Vagina (tissue), 2 donors: ENCODE results near the gene SF3B4. TPM values are rescaled to one million over a fixed set of nuclear protein-coding genes. Genes with fewer than 3 reads are reported as not detected.
"Not testable (repeated sequence)": the region's sequence is repeated elsewhere in the genome, so short reads cannot be mapped to it uniquely, and the experiment has no call there.

Experiments
- DNase-seq, 2 donors: peaks; one replicate each; pipeline ENCODE4 v3.0.0-alpha.2; 2017; ENCODE audit errors: extremely low spot score in 2 of 2
- H3K27ac ChIP-seq: fragments of 200-600 bp; sonication (generic); one replicate; pipeline ENCODE4 v1.5.1; 2019
- H3K27me3 ChIP-seq: fragments of 200-600 bp; sonication (generic); one replicate; pipeline ENCODE4 v1.5.1; 2019
- H3K36me3 ChIP-seq, 2 donors: fragments of 200-600 bp; sonication (generic); one replicate each; pipeline ENCODE4 v1.5.1; 2017 to 2019
- H3K4me1 ChIP-seq: fragments of 200-600 bp; sonication (generic); one replicate; pipeline ENCODE4 v1.5.1; 2019
- H3K4me3 ChIP-seq, 2 donors: fragments of 200-600 bp; sonication (generic); 1 replicate in 1 of 2; 2 replicates in 1 of 2; pipeline ENCODE4 v1.5.1; 2016 to 2019
- H3K9me3 ChIP-seq: fragments of 200-600 bp; sonication (generic); one replicate; pipeline ENCODE4 v1.5.1; 2019
- POLR2A ChIP-seq, 2 donors: fragments of 450-650 bp; IDR thresholded peaks; one replicate each; pipeline ENCODE4 v1.6.1; 2017; ENCODE audit warnings: antibody characterized with exemption in 2 of 2, mild to moderate bottlenecking in 2 of 2, moderate library complexity in 2 of 2
- POLR2AphosphoS5 ChIP-seq, 2 donors: sonication (generic); formaldehyde crosslinking; IDR thresholded peaks; one replicate each; pipeline ENCODE4 v1.9.0; 2017; ENCODE audit warnings: antibody characterized with exemption in 2 of 2, mild to moderate bottlenecking in 2 of 2, low read depth in 1 of 2; ENCODE audit not compliant: insufficient read depth in 1 of 2
- intact Hi-C: fragments of 100-400 bp; cut with DNase I; formaldehyde crosslinking; loops from one replicate; pipeline ENCODE4 v1.15.1; 2023
- total RNA-seq: library from RNA; depleted of rRNA; stranded (reverse); fragments of >200 nt; gene quantifications from one replicate; pipeline ENCODE4 v1.2.3, GENCODE V29; 2016
- TF ChIP-seq, protein P1 (sequence below), 3 experiments: fragments of 450-650 bp in 2 of 3; fragments of 200-600 bp in 1 of 3; sonication (generic) in 1 of 3; IDR thresholded peaks; one replicate each; pipeline ENCODE4 v1.5.1; 2017 to 2019; ENCODE audit warnings: antibody characterized with exemption in 3 of 3, mild to moderate bottlenecking in 2 of 3, moderate library complexity in 2 of 3

The SF3B4 gene
- total RNA-seq, 1 donor from 2014 or later = 21.6 TPM

DNA sequence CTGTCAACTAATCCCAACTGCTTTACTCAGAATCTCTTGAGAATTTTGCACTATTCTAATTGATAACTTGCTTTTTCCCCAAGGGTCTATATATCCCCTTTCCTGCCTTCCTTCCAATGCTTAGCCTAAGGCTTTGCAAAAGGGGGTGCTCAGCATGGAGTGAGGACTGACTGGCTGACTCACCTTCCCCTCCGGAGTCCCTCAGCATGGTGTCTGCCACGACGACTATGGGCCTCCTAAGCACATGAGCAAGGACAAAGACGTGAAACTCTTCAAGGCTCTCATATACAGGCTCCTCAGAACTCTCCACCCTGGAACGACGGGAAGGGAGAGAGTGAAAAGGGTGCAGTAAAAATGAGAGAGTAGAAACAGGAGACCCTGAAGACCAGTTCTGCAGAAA, 22.3 kb upstream of the SF3B4 start:
- H3K4me1 ChIP-seq = no peaks in the 10 kb centered on the region
- H3K27ac ChIP-seq = no peak overlapping the region
- no peaks in the 10 kb centered on the region for H3K27me3 ChIP-seq
- TF ChIP-seq POLR2A (IDR thresholded peaks at IDR 0.05) = no peak
- TF ChIP-seq POLR2AphosphoS5 (IDR thresholded peaks at IDR 0.05; ENCODE audit: insufficient read depth in 1 of 2, low read depth in 1 of 2) = no peak
- TF ChIP-seq, protein P1, sequence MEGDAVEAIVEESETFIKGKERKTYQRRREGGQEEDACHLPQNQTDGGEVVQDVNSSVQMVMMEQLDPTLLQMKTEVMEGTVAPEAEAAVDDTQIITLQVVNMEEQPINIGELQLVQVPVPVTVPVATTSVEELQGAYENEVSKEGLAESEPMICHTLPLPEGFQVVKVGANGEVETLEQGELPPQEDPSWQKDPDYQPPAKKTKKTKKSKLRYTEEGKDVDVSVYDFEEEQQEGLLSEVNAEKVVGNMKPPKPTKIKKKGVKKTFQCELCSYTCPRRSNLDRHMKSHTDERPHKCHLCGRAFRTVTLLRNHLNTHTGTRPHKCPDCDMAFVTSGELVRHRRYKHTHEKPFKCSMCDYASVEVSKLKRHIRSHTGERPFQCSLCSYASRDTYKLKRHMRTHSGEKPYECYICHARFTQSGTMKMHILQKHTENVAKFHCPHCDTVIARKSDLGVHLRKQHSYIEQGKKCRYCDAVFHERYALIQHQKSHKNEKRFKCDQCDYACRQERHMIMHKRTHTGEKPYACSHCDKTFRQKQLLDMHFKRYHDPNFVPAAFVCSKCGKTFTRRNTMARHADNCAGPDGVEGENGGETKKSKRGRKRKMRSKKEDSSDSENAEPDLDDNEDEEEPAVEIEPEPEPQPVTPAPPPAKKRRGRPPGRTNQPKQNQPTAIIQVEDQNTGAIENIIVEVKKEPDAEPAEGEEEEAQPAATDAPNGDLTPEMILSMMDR (IDR thresholded peaks at IDR 0.05) = no peak
- H3K36me3 ChIP-seq = peaks cover 0 to 38% of the 10 kb centered on the region in 2 donors
- intact Hi-C loops = no loop called here
- H3K9me3 ChIP-seq = no peaks in the 10 kb centered on the region
- no peak overlapping the region for H3K4me3 ChIP-seq
- DNase-seq = no peak

DNA sequence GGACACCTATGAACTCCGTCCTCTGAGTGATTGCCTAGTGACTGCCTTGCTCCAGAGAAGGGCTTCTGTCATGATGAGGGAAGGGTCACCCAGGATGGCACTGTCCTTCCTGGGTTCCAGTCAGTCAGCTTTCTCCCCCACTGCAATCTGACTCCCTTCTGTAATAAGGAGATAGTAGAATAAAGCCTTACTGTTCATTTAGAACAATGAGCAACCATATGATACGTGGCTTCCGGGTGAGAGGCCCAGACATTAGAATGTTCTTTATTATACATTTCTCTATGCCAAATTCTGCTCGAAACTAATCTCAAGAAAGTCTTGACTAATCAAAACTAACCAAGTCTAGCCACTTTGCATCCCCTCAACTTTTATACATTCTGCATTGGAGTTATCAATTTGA, 17.6 kb upstream of the SF3B4 start:
- no peak for DNase-seq
- Histone ChIP-seq H3K36me3 (peaks cover 0 to 46% of the 10 kb centered on the region in 2 donors), H3K4me3 (no peak overlapping the region), H3K27me3 (no peaks in the 10 kb centered on the region), H3K4me1 (peaks cover 5% of the 10 kb centered on the region), H3K9me3 (no peaks in the 10 kb centered on the region), H3K27ac (no peak overlapping the region)
- intact Hi-C loops = no loop called here
- TF ChIP-seq POLR2AphosphoS5 (IDR thresholded peaks at IDR 0.05; ENCODE audit: insufficient read depth in 1 of 2, low read depth in 1 of 2) (no peak), POLR2A (IDR thresholded peaks at IDR 0.05) (no peak)
- TF ChIP-seq, protein P1 (IDR thresholded peaks at IDR 0.05) = no peak

DNA sequence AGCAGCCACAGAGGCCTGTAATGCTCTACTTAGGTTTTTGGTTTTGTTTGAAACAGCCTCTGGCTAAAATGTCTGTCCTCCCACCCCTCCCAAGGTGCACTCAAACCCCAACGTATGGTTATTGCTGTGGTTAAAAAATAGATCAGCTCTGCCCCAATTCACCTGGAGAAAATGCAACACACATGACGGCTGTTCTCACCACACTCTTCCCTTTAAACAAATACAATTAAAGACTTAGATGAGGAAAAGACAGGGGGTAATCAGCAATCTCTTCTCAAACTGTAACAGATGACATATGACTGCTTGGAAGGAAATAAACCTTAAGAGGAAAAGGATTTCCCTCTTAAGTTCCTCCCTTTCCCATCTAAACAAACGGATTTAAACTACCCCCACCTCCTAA, 15.3 kb upstream of the SF3B4 start:
- no peaks in the 10 kb centered on the region for H3K27me3 ChIP-seq
- H3K36me3 ChIP-seq = peaks cover 0 to 36% of the 10 kb centered on the region in 2 donors
- peak overlapping the region; percentile 43 for H3K27ac ChIP-seq
- TF ChIP-seq POLR2A (IDR thresholded peaks at IDR 0.05) (no peak), POLR2AphosphoS5 (IDR thresholded peaks at IDR 0.05; ENCODE audit: insufficient read depth in 1 of 2, low read depth in 1 of 2) (no peak)
- TF ChIP-seq, protein P1 (IDR thresholded peaks at IDR 0.05) = no peak
- intact Hi-C loops = no loop called here
- DNase-seq = no peak
- H3K4me1 ChIP-seq = peaks cover 19% of the 10 kb centered on the region
- H3K9me3 ChIP-seq = no peaks in the 10 kb centered on the region
- H3K4me3 ChIP-seq = no peak overlapping the region

DNA sequence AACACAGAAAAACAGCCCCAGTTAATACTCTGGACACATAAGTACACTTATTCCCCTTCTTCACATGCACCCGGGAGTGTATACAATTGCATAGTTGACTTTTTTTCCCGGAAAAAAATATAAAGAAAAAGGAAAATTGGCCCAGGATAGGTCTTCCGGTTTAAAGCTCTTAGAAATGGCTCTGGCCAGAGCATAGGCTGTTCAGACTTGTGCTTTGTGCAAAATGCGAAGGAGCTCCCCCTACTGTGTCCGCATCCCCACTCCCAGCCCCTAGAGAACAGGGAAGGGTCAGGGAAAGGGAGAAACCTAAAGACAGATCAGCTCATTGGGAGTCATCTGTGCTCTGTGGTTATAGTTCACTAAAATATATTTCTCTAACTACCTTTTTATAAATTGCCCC, 14.6 kb upstream of the SF3B4 start:
- Histone ChIP-seq H3K4me3 (no peak overlapping the region), H3K4me1 (peaks cover 26% of the 10 kb centered on the region), H3K36me3 (peaks cover 0 to 31% of the 10 kb centered on the region in 2 donors), H3K27ac (peak overlapping the region; percentile 43), H3K9me3 (no peaks in the 10 kb centered on the region), H3K27me3 (no peaks in the 10 kb centered on the region)
- intact Hi-C loops = no loop called here
- TF ChIP-seq, protein P1 (IDR thresholded peaks at IDR 0.05) = no peak
- no peak for TF ChIP-seq POLR2AphosphoS5 (IDR thresholded peaks at IDR 0.05; ENCODE audit: insufficient read depth in 1 of 2, low read depth in 1 of 2)
- TF ChIP-seq POLR2A (IDR thresholded peaks at IDR 0.05) = no peak
- no peak for DNase-seq

DNA sequence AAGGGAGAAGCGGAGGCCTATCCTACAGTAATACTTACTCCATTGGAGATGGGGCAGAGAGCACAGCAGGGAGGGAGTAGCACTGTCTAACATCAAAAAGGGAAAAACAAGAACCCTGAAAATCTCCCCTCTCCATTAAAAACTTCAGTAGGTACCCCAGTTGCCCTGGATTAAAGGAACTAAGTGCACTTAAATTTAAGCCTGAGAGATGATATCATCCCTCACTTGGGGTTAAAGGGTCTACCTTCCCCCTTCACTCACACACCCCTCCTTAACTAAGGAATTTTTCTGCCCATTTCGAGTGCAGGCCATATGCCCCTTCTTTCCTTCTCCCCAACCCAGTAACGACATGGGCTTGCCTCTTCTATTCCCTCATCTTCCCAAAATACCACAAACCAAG, 12.8 kb upstream of the SF3B4 start:
- Histone ChIP-seq H3K9me3 (no peaks in the 10 kb centered on the region), H3K4me3 (no peak overlapping the region), H3K27me3 (no peaks in the 10 kb centered on the region), H3K36me3 (peaks cover 0 to 15% of the 10 kb centered on the region in 2 donors), H3K4me1 (peaks cover 39% of the 10 kb centered on the region), H3K27ac (peak overlapping the region; percentile 93)
- no peak for DNase-seq
- intact Hi-C loops = no loop called here
- TF ChIP-seq POLR2AphosphoS5 (IDR thresholded peaks at IDR 0.05; ENCODE audit: insufficient read depth in 1 of 2, low read depth in 1 of 2) (no peak), POLR2A (IDR thresholded peaks at IDR 0.05) (no peak)
- TF ChIP-seq, protein P1 (IDR thresholded peaks at IDR 0.05) = no peak

DNA sequence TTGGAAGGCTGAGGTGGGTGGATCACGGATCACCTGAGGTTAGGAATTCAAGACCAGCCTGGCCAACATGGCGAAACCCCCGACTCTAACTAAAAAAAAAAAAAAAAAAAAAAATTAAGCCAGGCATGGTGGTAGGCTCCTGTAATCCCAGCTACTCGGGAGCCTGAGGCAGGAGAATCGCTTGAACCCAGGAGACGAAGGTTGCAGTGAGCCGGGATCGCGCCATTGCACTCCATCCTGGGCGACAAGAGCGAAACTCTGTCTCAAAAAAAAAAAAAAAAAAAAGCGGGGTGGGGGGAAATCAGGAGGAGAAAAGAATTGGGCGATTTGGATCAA, 11.0 kb upstream of the SF3B4 start:
- peak overlapping the region; percentile 7 to 20 for H3K4me3 ChIP-seq
- H3K9me3 ChIP-seq, DNase-seq, H3K36me3 ChIP-seq, intact Hi-C loops, H3K27me3 ChIP-seq: not testable (repeated sequence)
- H3K27ac ChIP-seq = peak overlapping the region; percentile 93
- H3K4me1 ChIP-seq = peaks cover 52% of the 10 kb centered on the region
